SK-N-SH (cell line): ENCODE data around the gene MBNL2.

ENCODE experiments used
- CTCF ChIP-seq: fragments of 200-600 bp; sonication (generic); IDR thresholded peaks from 2 replicates; pipeline ENCODE4 v1.6.1; 2017; ENCODE audit warnings: antibody characterized with exemption, mild to moderate bottlenecking, moderate library complexity
- ELF1 ChIP-seq: IDR thresholded peaks from 2 replicates; pipeline ENCODE4 v1.4.0; 2012
- JUND ChIP-seq: IDR thresholded peaks from 2 replicates; pipeline ENCODE4 v1.4.0; 2012
- MXI1 ChIP-seq: IDR thresholded peaks from 2 replicates; pipeline ENCODE4 v1.6.1; 2012; ENCODE audit warnings: mild to moderate bottlenecking, low read depth, low read length, improper control_type of control experiment
- POLR2AphosphoS5 ChIP-seq: IDR thresholded peaks from 2 replicates; pipeline ENCODE4 v1.6.1; 2012; ENCODE audit warnings: low read depth, low read length
- RCOR1 ChIP-seq: fragments of 150-350 bp; IDR thresholded peaks from 2 replicates; pipeline ENCODE4 v1.6.1; 2017; ENCODE audit warnings: antibody characterized with exemption, low read length
- REST ChIP-seq: IDR thresholded peaks from 2 replicates; pipeline ENCODE4 v1.6.1; 2012; ENCODE audit warnings: mild to moderate bottlenecking, low read depth, low read length, moderate library complexity
- RFX5 ChIP-seq: IDR thresholded peaks from 2 replicates; pipeline ENCODE4 v1.6.1; 2012; ENCODE audit warnings: mild to moderate bottlenecking, improper control_type of control experiment, low read length
- USF1 ChIP-seq: IDR thresholded peaks from 2 replicates; pipeline ENCODE4 v1.4.0; 2012; ENCODE audit warnings: low read depth, borderline replicate concordance
- YY1 ChIP-seq: IDR thresholded peaks from 2 replicates; pipeline ENCODE4 v1.4.0; 2012; ENCODE audit warnings: low read depth, mild to moderate bottlenecking

- TF ChIP-seq MXI1 (no peak), RCOR1 (no peak), RFX5 (no peak), USF1 (no peak), JUND (no peak), POLR2AphosphoS5 (no peak; the same call in 1 of the 2 replicates), YY1 (no peak), ELF1 (no peak), CTCF (no peak), REST (no peak)
Measured at GRCh38 chr13:97262058-97262457, 39.9 kb downstream of the MBNL2 start.
